Choroid plexus epithelial cell (primary cell): ENCODE data around the gene TNFAIP3.

Source experiments
- DNase-seq: peaks from one replicate; pipeline ENCODE4 v3.0.0-alpha.2; 2010; ENCODE audit warnings: low read depth
- H3K4me3 ChIP-seq: 2 replicates; pipeline ENCODE4 v1.5.1; 2011; ENCODE audit warnings: low read depth, mild to moderate bottlenecking, control low read depth, low read length, moderate library complexity
- TF ChIP-seq, protein P1 (sequence below): conservative IDR thresholded peaks from 2 replicates; pipeline ENCODE4 v1.5.1; 2011; ENCODE audit warnings: low read depth, mild to moderate bottlenecking, control low read depth, inconsistent platforms, low read length, moderate library complexity

Gene TNFAIP3

DNA sequence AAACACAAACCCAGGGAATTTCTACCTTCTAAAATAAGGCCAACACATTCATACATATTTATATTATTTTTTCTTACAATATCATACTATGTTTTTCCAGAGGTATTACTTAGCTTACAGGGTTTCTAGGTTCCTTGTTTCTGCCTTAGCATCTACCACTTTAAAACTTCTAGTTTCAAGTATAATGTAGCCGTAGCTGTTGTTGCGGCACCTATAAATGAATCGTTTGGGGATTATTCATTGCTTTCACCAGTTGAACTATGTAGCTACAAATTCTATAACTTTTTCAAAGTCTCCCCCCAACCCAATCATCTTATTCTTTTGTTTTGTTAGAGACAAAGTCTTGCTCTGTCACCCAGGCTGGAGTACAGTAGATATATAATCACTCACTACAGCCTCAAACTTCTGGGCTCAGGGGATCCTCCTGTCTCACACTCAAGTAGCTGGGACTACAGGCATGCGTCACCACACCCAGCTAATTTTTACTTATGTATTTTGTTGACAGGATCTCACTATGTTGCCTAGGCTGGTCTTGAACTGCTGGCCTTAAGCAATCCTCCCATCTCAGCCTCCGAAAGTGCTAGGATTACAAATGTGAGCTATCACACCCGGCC, 43.9 kb downstream of the TNFAIP3 start:
- H3K4me3 ChIP-seq: no peak overlapping the region
- no peak for DNase-seq
- TF ChIP-seq, protein P1, sequence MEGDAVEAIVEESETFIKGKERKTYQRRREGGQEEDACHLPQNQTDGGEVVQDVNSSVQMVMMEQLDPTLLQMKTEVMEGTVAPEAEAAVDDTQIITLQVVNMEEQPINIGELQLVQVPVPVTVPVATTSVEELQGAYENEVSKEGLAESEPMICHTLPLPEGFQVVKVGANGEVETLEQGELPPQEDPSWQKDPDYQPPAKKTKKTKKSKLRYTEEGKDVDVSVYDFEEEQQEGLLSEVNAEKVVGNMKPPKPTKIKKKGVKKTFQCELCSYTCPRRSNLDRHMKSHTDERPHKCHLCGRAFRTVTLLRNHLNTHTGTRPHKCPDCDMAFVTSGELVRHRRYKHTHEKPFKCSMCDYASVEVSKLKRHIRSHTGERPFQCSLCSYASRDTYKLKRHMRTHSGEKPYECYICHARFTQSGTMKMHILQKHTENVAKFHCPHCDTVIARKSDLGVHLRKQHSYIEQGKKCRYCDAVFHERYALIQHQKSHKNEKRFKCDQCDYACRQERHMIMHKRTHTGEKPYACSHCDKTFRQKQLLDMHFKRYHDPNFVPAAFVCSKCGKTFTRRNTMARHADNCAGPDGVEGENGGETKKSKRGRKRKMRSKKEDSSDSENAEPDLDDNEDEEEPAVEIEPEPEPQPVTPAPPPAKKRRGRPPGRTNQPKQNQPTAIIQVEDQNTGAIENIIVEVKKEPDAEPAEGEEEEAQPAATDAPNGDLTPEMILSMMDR: no peak

DNA sequence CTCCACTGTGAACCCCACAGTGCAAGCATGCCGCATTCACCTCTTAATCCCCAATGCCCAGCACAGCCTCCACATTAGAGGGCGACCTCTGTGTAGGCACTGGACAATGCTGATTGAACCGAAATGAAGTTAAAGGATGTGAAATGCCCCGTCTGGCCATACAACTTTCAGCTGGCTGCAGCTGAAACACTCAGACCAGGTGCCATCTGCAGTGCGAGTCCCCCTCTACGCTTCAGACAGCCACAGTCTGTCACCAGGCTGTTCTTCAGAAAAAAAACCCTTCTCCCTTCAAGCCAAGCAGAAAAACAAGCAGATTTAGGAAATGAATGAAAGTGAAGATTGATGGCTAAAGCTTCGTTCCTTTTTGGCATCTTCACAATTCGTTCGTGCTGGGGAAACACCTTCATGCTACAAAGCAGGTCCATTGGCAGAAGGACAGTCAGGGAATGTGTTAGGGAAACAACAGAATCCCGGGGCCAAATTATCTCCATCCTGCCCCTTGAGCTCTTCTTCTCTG, 44.7 kb downstream of the TNFAIP3 start:
- DNase-seq: no peak
- TF ChIP-seq, protein P1: no peak
- no peak overlapping the region for H3K4me3 ChIP-seq

DNA sequence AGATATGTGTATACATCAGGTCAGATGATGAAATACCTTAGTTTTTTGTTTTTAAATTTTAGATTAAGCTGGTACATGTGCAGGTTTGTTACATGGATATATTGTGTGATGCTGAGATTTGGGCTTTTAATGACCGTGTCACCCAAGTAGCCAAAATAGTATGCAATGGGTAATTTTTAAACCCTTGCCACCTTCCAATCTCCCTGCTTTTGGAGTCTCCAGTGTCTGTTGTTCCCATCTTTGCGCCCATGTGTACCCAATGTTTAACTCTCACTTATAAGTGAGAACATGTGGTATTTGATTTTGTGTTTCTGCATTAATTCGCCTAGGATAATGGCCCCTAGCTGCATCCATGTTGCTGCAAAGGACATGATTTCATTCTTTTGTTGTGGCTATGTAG, 45.8 kb downstream of the TNFAIP3 start:
- no peak for DNase-seq
- TF ChIP-seq, protein P1: no peak

DNA sequence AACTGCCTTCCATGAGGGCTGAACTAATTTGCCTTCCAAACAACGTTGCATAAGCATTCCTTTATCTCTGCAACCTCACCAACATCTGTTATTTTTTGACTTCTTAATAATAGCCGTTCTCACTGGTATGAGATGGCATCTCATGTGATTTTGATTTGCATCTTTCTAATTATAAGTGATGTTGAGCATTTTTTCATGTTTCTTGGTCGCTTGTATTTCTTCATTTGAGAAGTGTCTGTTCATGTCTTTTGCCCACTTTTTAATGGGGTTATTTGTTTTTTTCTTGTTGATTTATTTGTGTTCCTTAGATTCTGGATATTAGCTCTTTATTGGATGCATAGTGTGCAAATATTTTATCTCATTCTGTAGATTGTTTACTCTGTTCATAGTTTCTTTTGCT, 46.4 kb downstream of the TNFAIP3 start:
- DNase-seq: no peak
- TF ChIP-seq, protein P1: no peak
- H3K4me3 ChIP-seq: no peak overlapping the region

More for the DNA sequence above, 45.8 kb downstream of the TNFAIP3 start:
- no peak overlapping the region for H3K4me3 ChIP-seq

DNA sequence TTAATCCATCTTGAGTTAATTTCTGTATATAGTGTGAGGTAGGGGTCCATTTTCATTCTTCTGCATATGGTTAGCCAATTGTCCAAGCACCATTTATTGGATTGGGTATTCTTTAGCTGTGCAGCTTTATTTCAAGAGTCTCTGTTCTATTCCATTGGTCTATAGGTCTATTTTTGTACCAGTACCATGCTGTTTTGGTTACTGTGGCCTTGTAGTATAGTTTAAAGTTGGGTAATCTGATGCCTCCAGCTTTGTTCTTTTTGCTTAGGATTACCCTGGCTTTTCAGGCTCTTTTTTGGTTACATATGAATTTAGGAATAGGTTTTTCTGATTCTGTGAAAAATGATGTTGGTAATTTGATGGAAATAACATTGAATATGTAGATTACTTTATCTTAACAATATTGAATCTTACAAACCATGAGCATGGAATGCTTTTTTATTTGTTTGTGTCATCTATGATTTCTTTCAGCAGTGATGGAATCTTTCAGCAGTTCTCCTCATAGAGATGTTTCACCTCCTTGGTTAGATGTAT, 47.0 kb downstream of the TNFAIP3 start:
- DNase-seq: no peak
- TF ChIP-seq, protein P1: no peak
- no peak overlapping the region for H3K4me3 ChIP-seq

DNA sequence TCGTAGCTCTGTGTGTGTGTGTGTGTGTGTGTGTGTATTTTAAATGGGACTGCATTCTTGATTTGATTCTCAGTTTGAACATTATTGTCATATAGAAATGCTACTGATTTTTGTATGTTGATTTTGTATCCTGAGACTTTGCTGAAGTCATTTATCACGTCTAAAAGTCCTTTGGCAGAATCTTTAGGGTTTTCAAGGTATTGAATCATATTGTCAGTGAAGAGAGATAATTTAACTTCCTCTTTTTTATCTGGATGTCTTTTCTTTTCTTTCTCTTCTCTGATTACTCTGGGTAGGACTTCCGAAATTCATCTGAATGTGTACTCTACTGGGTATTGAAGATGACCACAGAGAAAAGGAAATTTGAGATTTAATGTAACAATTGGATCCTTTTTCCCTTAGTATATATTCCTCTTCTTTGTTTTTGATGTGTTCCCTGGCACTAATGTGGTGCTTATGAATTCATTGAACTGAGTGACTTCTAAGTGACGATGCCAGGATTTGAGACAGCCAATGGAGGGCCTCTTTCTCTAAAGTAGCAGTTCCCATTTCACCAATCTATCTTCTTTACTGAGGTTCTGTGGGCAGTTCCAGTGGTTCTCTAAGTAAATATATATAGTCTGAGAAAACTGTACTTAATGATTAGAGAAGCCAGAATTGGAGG, 47.6 kb downstream of the TNFAIP3 start:
- no peak for DNase-seq
- H3K4me3 ChIP-seq: no peak overlapping the region
- TF ChIP-seq, protein P1: no peak
